NT2/D1 (cell line): ENCODE results near the gene NT5C3B.

ENCODE experiments used
- DNase-seq: peaks from one replicate; pipeline ENCODE4 v3.0.0-alpha.2; 2011; ENCODE audit warnings: low read depth, low spot score
- H3K27me3 ChIP-seq: 2 replicates; pipeline ENCODE4 v1.6.0; 2011; ENCODE audit warnings: mild to moderate bottlenecking; ENCODE audit not compliant: insufficient read length, insufficient read depth
- H3K36me3 ChIP-seq: 2 replicates; pipeline ENCODE4 v1.6.1; 2011; ENCODE audit warnings: mild to moderate bottlenecking, low read length, mixed read lengths; ENCODE audit not compliant: insufficient read depth, insufficient read length
- H3K4me1 ChIP-seq: 2 replicates; pipeline ENCODE4 v1.5.1; 2011; ENCODE audit not compliant: insufficient read depth, insufficient read length
- H3K4me3 ChIP-seq: 2 replicates; pipeline ENCODE4 v1.5.1; 2011; ENCODE audit warnings: low read depth; ENCODE audit not compliant: insufficient read length
- H3K9ac ChIP-seq: 2 replicates; pipeline ENCODE4 v1.6.0; 2011; ENCODE audit warnings: low read depth; ENCODE audit not compliant: insufficient read length
- H3K9me3 ChIP-seq: 2 replicates; pipeline ENCODE4 v1.5.1; 2011; ENCODE audit warnings: mild to moderate bottlenecking, low read length; ENCODE audit not compliant: insufficient read depth
- SUZ12 ChIP-seq: IDR thresholded peaks from 2 replicates; pipeline ENCODE4 v1.6.1; 2011; ENCODE audit not compliant: insufficient read length, insufficient read depth; ENCODE audit errors: extremely low read depth
- YY1 ChIP-seq: IDR thresholded peaks from 2 replicates; pipeline ENCODE4 v1.6.1; 2011; ENCODE audit not compliant: insufficient read length, insufficient read depth
- ZNF274 ChIP-seq: IDR thresholded peaks from 2 replicates; pipeline ENCODE4 v1.6.1; 2011; ENCODE audit warnings: mild to moderate bottlenecking, low read depth, low read length

The NT5C3B gene

GRCh38 chr17:41794540-41794975, 41.5 kb downstream of the NT5C3B start:
- Histone ChIP-seq H3K9ac (peak overlapping the region; percentile 46), H3K36me3 (no peaks in the 10 kb centered on the region), H3K4me3 (no peak overlapping the region), H3K4me1 (peaks cover 25% of the 10 kb centered on the region), H3K27me3 (peaks cover 8% of the 10 kb centered on the region), H3K9me3 (no peaks in the 10 kb centered on the region)
- no peak for TF ChIP-seq YY1
- TF ChIP-seq ZNF274: no peak
- no peak for TF ChIP-seq SUZ12
- no peak for DNase-seq

- Histone ChIP-seq H3K27me3 (peaks cover 14% of the 10 kb centered on the region), H3K4me3 (peak overlapping the region; percentile 16)
- TF ChIP-seq SUZ12: no peak
- TF ChIP-seq YY1: no peak
- TF ChIP-seq ZNF274: no peak
Measured at GRCh38 chr17:41793784-41794539, 42.1 kb downstream of the NT5C3B start.

GRCh38 chr17:41792845-41793783, 42.9 kb downstream of the NT5C3B start:
- Histone ChIP-seq H3K9me3 (no peaks in the 10 kb centered on the region), H3K4me3 (peak overlapping the region; percentile 16), H3K36me3 (no peaks in the 10 kb centered on the region), H3K4me1 (peaks cover 25% of the 10 kb centered on the region), H3K27me3 (peaks cover 15% of the 10 kb centered on the region), H3K9ac (peak overlapping the region; percentile 65)
- TF ChIP-seq ZNF274 (no peak), YY1 (no peak), SUZ12 (no peak)
- DNase-seq: no peak

More at GRCh38 chr17:41793784-41794539, 42.1 kb downstream of the NT5C3B start:
- DNase-seq: no peak
- peaks cover 25% of the 10 kb centered on the region for H3K4me1 ChIP-seq
- H3K9me3 ChIP-seq: no peaks in the 10 kb centered on the region
- H3K9ac ChIP-seq: peak overlapping the region; percentile 46
- no peaks in the 10 kb centered on the region for H3K36me3 ChIP-seq

- H3K4me3 ChIP-seq: no peak overlapping the region
- TF ChIP-seq YY1: no peak
- no peak for TF ChIP-seq SUZ12
- no peak for TF ChIP-seq ZNF274
Measured at GRCh38 chr17:41787021-41787418, 49.0 kb downstream of the NT5C3B start.

GRCh38 chr17:41786227-41787020, 49.6 kb downstream of the NT5C3B start, which contains the start of gene JUP:
Gene JUP, minus strand, starts transcription at chr17:41786711. Its CDS starts 14,857 bp downstream, at chr17:41771854.
- Histone ChIP-seq H3K9me3 (no peaks in the 10 kb centered on the region), H3K27me3 (peaks cover 7% of the 10 kb centered on the region), H3K4me1 (peaks cover 13% of the 10 kb centered on the region), H3K36me3 (peaks cover 16% of the 10 kb centered on the region), H3K9ac (peak within 1 kb of the TSS; percentile 88), H3K4me3 (peak within 1 kb of the TSS; percentile 79)
- peak; percentile 97 for DNase-seq
- TF ChIP-seq YY1 (no peak), SUZ12 (no peak), ZNF274 (no peak)

More at GRCh38 chr17:41787021-41787418, 49.0 kb downstream of the NT5C3B start:
- peaks cover 11% of the 10 kb centered on the region for H3K27me3 ChIP-seq
- H3K9ac ChIP-seq: no peak overlapping the region
- peaks cover 11% of the 10 kb centered on the region for H3K36me3 ChIP-seq
- H3K9me3 ChIP-seq: no peaks in the 10 kb centered on the region
- H3K4me1 ChIP-seq: peaks cover 14% of the 10 kb centered on the region
- no peak for DNase-seq

- TF ChIP-seq YY1 (no peak), ZNF274 (no peak), SUZ12 (no peak)
- Histone ChIP-seq H3K4me1 (peaks cover 15% of the 10 kb centered on the region), H3K36me3 (peaks cover 16% of the 10 kb centered on the region), H3K9me3 (no peaks in the 10 kb centered on the region), H3K4me3 (peak overlapping the region; percentile 79), H3K9ac (peak overlapping the region; percentile 88), H3K27me3 (peaks cover 7% of the 10 kb centered on the region)
- no peak for DNase-seq
Measured at GRCh38 chr17:41785859-41786226, 50.2 kb downstream of the NT5C3B start.
